Vagina (tissue), 2 donors: ENCODE measurements around the gene EMP1. TPM values are rescaled to one million over a fixed set of nuclear protein-coding genes. Genes with fewer than 3 reads are reported as not detected.

ENCODE experiments used
- DNase-seq, 2 donors: peaks; one replicate each; pipeline ENCODE4 v3.0.0-alpha.2; 2017; ENCODE audit errors: extremely low spot score in 2 of 2
- H3K27ac ChIP-seq: fragments of 200-600 bp; sonication (generic); one replicate; pipeline ENCODE4 v1.5.1; 2019
- H3K27me3 ChIP-seq: fragments of 200-600 bp; sonication (generic); one replicate; pipeline ENCODE4 v1.5.1; 2019
- H3K36me3 ChIP-seq, 2 donors: fragments of 200-600 bp; sonication (generic); one replicate each; pipeline ENCODE4 v1.5.1; 2017 to 2019
- H3K4me1 ChIP-seq: fragments of 200-600 bp; sonication (generic); one replicate; pipeline ENCODE4 v1.5.1; 2019
- H3K4me3 ChIP-seq, 2 donors: fragments of 200-600 bp; sonication (generic); 1 replicate in 1 of 2; 2 replicates in 1 of 2; pipeline ENCODE4 v1.5.1; 2016 to 2019
- H3K9me3 ChIP-seq: fragments of 200-600 bp; sonication (generic); one replicate; pipeline ENCODE4 v1.5.1; 2019
- CTCF ChIP-seq, 3 experiments: fragments of 450-650 bp in 2 of 3; fragments of 200-600 bp in 1 of 3; sonication (generic) in 1 of 3; IDR thresholded peaks; one replicate each; pipeline ENCODE4 v1.5.1; 2017 to 2019; ENCODE audit warnings: antibody characterized with exemption in 3 of 3, mild to moderate bottlenecking in 2 of 3, moderate library complexity in 2 of 3
- POLR2A ChIP-seq, 2 donors: fragments of 450-650 bp; IDR thresholded peaks; one replicate each; pipeline ENCODE4 v1.6.1; 2017; ENCODE audit warnings: antibody characterized with exemption in 2 of 2, mild to moderate bottlenecking in 2 of 2, moderate library complexity in 2 of 2
- POLR2AphosphoS5 ChIP-seq, 2 donors: sonication (generic); formaldehyde crosslinking; IDR thresholded peaks; one replicate each; pipeline ENCODE4 v1.9.0; 2017; ENCODE audit warnings: antibody characterized with exemption in 2 of 2, mild to moderate bottlenecking in 2 of 2, low read depth in 1 of 2; ENCODE audit not compliant: insufficient read depth in 1 of 2
- intact Hi-C: fragments of 100-400 bp; cut with DNase I; formaldehyde crosslinking; loops from one replicate; pipeline ENCODE4 v1.15.1; 2023
- total RNA-seq: library from RNA; depleted of rRNA; stranded (reverse); fragments of >200 nt; gene quantifications from one replicate; pipeline ENCODE4 v1.2.3, GENCODE V29; 2016

Gene EMP1
- total RNA-seq, 1 donor from 2014 or later, result 675 TPM

GRCh38 chr12:13250416-13250815 lies 53.9 kb downstream of the EMP1 start:
- TF ChIP-seq POLR2AphosphoS5 (IDR thresholded peaks at IDR 0.05; ENCODE audit: insufficient read depth in 1 of 2, low read depth in 1 of 2), result no peak
- TF ChIP-seq CTCF (IDR thresholded peaks at IDR 0.05), result no peak
- no peak overlapping the region for H3K27ac ChIP-seq
- DNase-seq, result no peak
- intact Hi-C loops, result no loop called here
- H3K9me3 ChIP-seq, result no peaks in the 10 kb centered on the region
- H3K4me1 ChIP-seq, result no peaks in the 10 kb centered on the region
- H3K36me3 ChIP-seq, result no peaks in the 10 kb centered on the region
- no peak overlapping the region for H3K4me3 ChIP-seq
- H3K27me3 ChIP-seq, result no peaks in the 10 kb centered on the region

- no peak overlapping the region for H3K27ac ChIP-seq
- H3K4me3 ChIP-seq, result no peak overlapping the region
- DNase-seq, result no peak
- H3K36me3 ChIP-seq, result no peaks in the 10 kb centered on the region
- no peaks in the 10 kb centered on the region for H3K27me3 ChIP-seq
- no peaks in the 10 kb centered on the region for H3K9me3 ChIP-seq
- peaks cover 10% of the 10 kb centered on the region for H3K4me1 ChIP-seq
- no peak for TF ChIP-seq CTCF (IDR thresholded peaks at IDR 0.05)
- no peak for TF ChIP-seq POLR2AphosphoS5 (IDR thresholded peaks at IDR 0.05; ENCODE audit: insufficient read depth in 1 of 2, low read depth in 1 of 2)
- intact Hi-C loops, result no loop called here
These were observed 55.0 kb downstream of the EMP1 start for GRCh38 chr12:13251521-13251920.

- Histone ChIP-seq H3K27me3 (no peaks in the 10 kb centered on the region), H3K9me3 (no peaks in the 10 kb centered on the region), H3K4me1 (peaks cover 10% of the 10 kb centered on the region), H3K27ac (no peak overlapping the region), H3K36me3 (no peaks in the 10 kb centered on the region), H3K4me3 (no peak overlapping the region)
- TF ChIP-seq POLR2AphosphoS5 (IDR thresholded peaks at IDR 0.05; ENCODE audit: insufficient read depth in 1 of 2, low read depth in 1 of 2) (no peak), CTCF (IDR thresholded peaks at IDR 0.05) (no peak), POLR2A (IDR thresholded peaks at IDR 0.05) (no peak)
- no peak for DNase-seq
- intact Hi-C loops, result no loop called here
These were observed 55.5 kb downstream of the EMP1 start for GRCh38 chr12:13252024-13252423.

- TF ChIP-seq POLR2A (IDR thresholded peaks at IDR 0.05), result no peak
- no peak for TF ChIP-seq CTCF (IDR thresholded peaks at IDR 0.05)
- no peak for TF ChIP-seq POLR2AphosphoS5 (IDR thresholded peaks at IDR 0.05; ENCODE audit: insufficient read depth in 1 of 2, low read depth in 1 of 2)
- Histone ChIP-seq H3K4me3 (no peak overlapping the region), H3K27me3 (no peaks in the 10 kb centered on the region), H3K36me3 (no peaks in the 10 kb centered on the region), H3K9me3 (no peaks in the 10 kb centered on the region), H3K27ac (no peak overlapping the region), H3K4me1 (peaks cover 10% of the 10 kb centered on the region)
- intact Hi-C loops, result no loop called here
- no peak for DNase-seq
These were observed 56.1 kb downstream of the EMP1 start for GRCh38 chr12:13252616-13253015.

- Histone ChIP-seq H3K27ac (no peak overlapping the region), H3K9me3 (no peaks in the 10 kb centered on the region), H3K36me3 (no peaks in the 10 kb centered on the region), H3K4me3 (no peak overlapping the region), H3K27me3 (no peaks in the 10 kb centered on the region), H3K4me1 (peaks cover 10% of the 10 kb centered on the region)
- intact Hi-C loops, result no loop called here
- DNase-seq, result no peak
- TF ChIP-seq POLR2A (IDR thresholded peaks at IDR 0.05) (no peak), POLR2AphosphoS5 (IDR thresholded peaks at IDR 0.05; ENCODE audit: insufficient read depth in 1 of 2, low read depth in 1 of 2) (no peak), CTCF (IDR thresholded peaks at IDR 0.05) (no peak)
These were observed 57.6 kb downstream of the EMP1 start for GRCh38 chr12:13253966-13254760.
